Uterus (tissue), 2 donors: ENCODE measurements around the gene SLC25A44.

Experiments used
- POLR2A ChIP-seq, 2 donors: fragments of 450-650 bp; IDR thresholded peaks; one replicate each; pipeline ENCODE4 v1.6.1; 2016; ENCODE audit warnings: antibody characterized with exemption in 2 of 2, mild to moderate bottlenecking in 1 of 2, moderate library complexity in 1 of 2
- TF ChIP-seq, protein P1 (sequence below), 4 experiments: fragments of 200-600 bp in 2 of 4; fragments of 450-650 bp in 2 of 4; sonication (generic) in 2 of 4; IDR thresholded peaks; one replicate each; pipeline ENCODE4 v1.5.1; 2016 to 2019; ENCODE audit warnings: antibody characterized with exemption in 4 of 4, mild to moderate bottlenecking in 2 of 4, moderate library complexity in 1 of 4

GRCh38 chr1:156238248-156238647 lies 44.3 kb downstream of the SLC25A44 start:
- TF ChIP-seq, protein P1, sequence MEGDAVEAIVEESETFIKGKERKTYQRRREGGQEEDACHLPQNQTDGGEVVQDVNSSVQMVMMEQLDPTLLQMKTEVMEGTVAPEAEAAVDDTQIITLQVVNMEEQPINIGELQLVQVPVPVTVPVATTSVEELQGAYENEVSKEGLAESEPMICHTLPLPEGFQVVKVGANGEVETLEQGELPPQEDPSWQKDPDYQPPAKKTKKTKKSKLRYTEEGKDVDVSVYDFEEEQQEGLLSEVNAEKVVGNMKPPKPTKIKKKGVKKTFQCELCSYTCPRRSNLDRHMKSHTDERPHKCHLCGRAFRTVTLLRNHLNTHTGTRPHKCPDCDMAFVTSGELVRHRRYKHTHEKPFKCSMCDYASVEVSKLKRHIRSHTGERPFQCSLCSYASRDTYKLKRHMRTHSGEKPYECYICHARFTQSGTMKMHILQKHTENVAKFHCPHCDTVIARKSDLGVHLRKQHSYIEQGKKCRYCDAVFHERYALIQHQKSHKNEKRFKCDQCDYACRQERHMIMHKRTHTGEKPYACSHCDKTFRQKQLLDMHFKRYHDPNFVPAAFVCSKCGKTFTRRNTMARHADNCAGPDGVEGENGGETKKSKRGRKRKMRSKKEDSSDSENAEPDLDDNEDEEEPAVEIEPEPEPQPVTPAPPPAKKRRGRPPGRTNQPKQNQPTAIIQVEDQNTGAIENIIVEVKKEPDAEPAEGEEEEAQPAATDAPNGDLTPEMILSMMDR (IDR thresholded peaks at IDR 0.05) = no peak
- TF ChIP-seq POLR2A (IDR thresholded peaks at IDR 0.05) = no peak
